ENCODE results near the gene BCR.

The BCR gene

GRCh38 chr22:23251445-23252093 is 71.3 kb downstream of the BCR start:
- peaks cover 22% of the 10 kb centered on the region for H3K4me1 ChIP-seq (ENCODE audit: control insufficient read depth, insufficient read depth, low read length, poor library complexity, severe bottlenecking)
- H3K4me3 ChIP-seq (ENCODE audit: insufficient read depth, low read depth, low read length, poor library complexity, severe bottlenecking): no peak overlapping the region
- H3K9me3 ChIP-seq (ENCODE audit: control insufficient read depth, low read length): no peaks in the 10 kb centered on the region
- H3K27ac ChIP-seq (ENCODE audit: insufficient read depth, low read length, poor library complexity, severe bottlenecking): no peak overlapping the region
- no peak for DNase-seq
- peaks cover 14% of the 10 kb centered on the region for H3K36me3 ChIP-seq (ENCODE audit: control insufficient read depth, insufficient read depth, low read length)
- H3K27me3 ChIP-seq (replicated peaks; ENCODE audit: control insufficient read depth, insufficient read depth, low read length, poor library complexity, severe bottlenecking): no peaks in the 10 kb centered on the region

GRCh38 chr22:23253475-23254055 is 73.3 kb downstream of the BCR start:
- Histone ChIP-seq H3K4me1 (ENCODE audit: control insufficient read depth, insufficient read depth, low read length, poor library complexity, severe bottlenecking) (peaks cover 14% of the 10 kb centered on the region), H3K36me3 (ENCODE audit: control insufficient read depth, insufficient read depth, low read length) (peaks cover 28% of the 10 kb centered on the region), H3K27ac (ENCODE audit: insufficient read depth, low read length, poor library complexity, severe bottlenecking) (no peak overlapping the region), H3K9me3 (ENCODE audit: control insufficient read depth, low read length) (no peaks in the 10 kb centered on the region), H3K27me3 (replicated peaks; ENCODE audit: control insufficient read depth, insufficient read depth, low read length, poor library complexity, severe bottlenecking) (no peaks in the 10 kb centered on the region), H3K4me3 (ENCODE audit: insufficient read depth, low read depth, low read length, poor library complexity, severe bottlenecking) (no peak overlapping the region)
- no peak for DNase-seq

- Histone ChIP-seq H3K4me3 (ENCODE audit: insufficient read depth, low read depth, low read length, poor library complexity, severe bottlenecking) (no peak overlapping the region), H3K27me3 (replicated peaks; ENCODE audit: control insufficient read depth, insufficient read depth, low read length, poor library complexity, severe bottlenecking) (no peaks in the 10 kb centered on the region), H3K36me3 (ENCODE audit: control insufficient read depth, insufficient read depth, low read length) (peaks cover 29% of the 10 kb centered on the region), H3K4me1 (ENCODE audit: control insufficient read depth, insufficient read depth, low read length, poor library complexity, severe bottlenecking) (no peaks in the 10 kb centered on the region), H3K27ac (ENCODE audit: insufficient read depth, low read length, poor library complexity, severe bottlenecking) (no peak overlapping the region), H3K9me3 (ENCODE audit: control insufficient read depth, low read length) (no peaks in the 10 kb centered on the region)
- DNase-seq: no peak
Observed at GRCh38 chr22:23255506-23256170, 75.3 kb downstream of the BCR start.

- Histone ChIP-seq H3K4me1 (ENCODE audit: control insufficient read depth, insufficient read depth, low read length, poor library complexity, severe bottlenecking) (no peaks in the 10 kb centered on the region), H3K36me3 (ENCODE audit: control insufficient read depth, insufficient read depth, low read length) (peaks cover 36% of the 10 kb centered on the region), H3K27me3 (replicated peaks; ENCODE audit: control insufficient read depth, insufficient read depth, low read length, poor library complexity, severe bottlenecking) (no peaks in the 10 kb centered on the region), H3K27ac (ENCODE audit: insufficient read depth, low read length, poor library complexity, severe bottlenecking) (no peak overlapping the region), H3K9me3 (ENCODE audit: control insufficient read depth, low read length) (no peaks in the 10 kb centered on the region), H3K4me3 (ENCODE audit: insufficient read depth, low read depth, low read length, poor library complexity, severe bottlenecking) (no peak overlapping the region)
- no peak for DNase-seq
Observed at GRCh38 chr22:23256171-23256932, 76.0 kb downstream of the BCR start.

- no peaks in the 10 kb centered on the region for H3K9me3 ChIP-seq (ENCODE audit: control insufficient read depth, low read length)
- H3K27ac ChIP-seq (ENCODE audit: insufficient read depth, low read length, poor library complexity, severe bottlenecking): no peak overlapping the region
- no peaks in the 10 kb centered on the region for H3K27me3 ChIP-seq (replicated peaks; ENCODE audit: control insufficient read depth, insufficient read depth, low read length, poor library complexity, severe bottlenecking)
- H3K36me3 ChIP-seq (ENCODE audit: control insufficient read depth, insufficient read depth, low read length): peaks cover 42% of the 10 kb centered on the region
- no peak for DNase-seq
- no peaks in the 10 kb centered on the region for H3K4me1 ChIP-seq (ENCODE audit: control insufficient read depth, insufficient read depth, low read length, poor library complexity, severe bottlenecking)
- no peak overlapping the region for H3K4me3 ChIP-seq (ENCODE audit: insufficient read depth, low read depth, low read length, poor library complexity, severe bottlenecking)
Observed at GRCh38 chr22:23256986-23257888, 76.9 kb downstream of the BCR start.

GRCh38 chr22:23257889-23258825 is 77.8 kb downstream of the BCR start:
- H3K9me3 ChIP-seq (ENCODE audit: control insufficient read depth, low read length): no peaks in the 10 kb centered on the region
- H3K4me3 ChIP-seq (ENCODE audit: insufficient read depth, low read depth, low read length, poor library complexity, severe bottlenecking): no peak overlapping the region
- H3K27ac ChIP-seq (ENCODE audit: insufficient read depth, low read length, poor library complexity, severe bottlenecking): no peak overlapping the region
- peaks cover 52% of the 10 kb centered on the region for H3K36me3 ChIP-seq (ENCODE audit: control insufficient read depth, insufficient read depth, low read length)
- DNase-seq: no peak
- no peaks in the 10 kb centered on the region for H3K4me1 ChIP-seq (ENCODE audit: control insufficient read depth, insufficient read depth, low read length, poor library complexity, severe bottlenecking)
- H3K27me3 ChIP-seq (replicated peaks; ENCODE audit: control insufficient read depth, insufficient read depth, low read length, poor library complexity, severe bottlenecking): no peaks in the 10 kb centered on the region

GRCh38 chr22:23258826-23259170 is 78.5 kb downstream of the BCR start:
- peaks cover 54% of the 10 kb centered on the region for H3K36me3 ChIP-seq (ENCODE audit: control insufficient read depth, insufficient read depth, low read length)
- H3K27ac ChIP-seq (ENCODE audit: insufficient read depth, low read length, poor library complexity, severe bottlenecking): no peak overlapping the region
- H3K27me3 ChIP-seq (replicated peaks; ENCODE audit: control insufficient read depth, insufficient read depth, low read length, poor library complexity, severe bottlenecking): no peaks in the 10 kb centered on the region

GRCh38 chr22:23259916-23260644 is 79.8 kb downstream of the BCR start:
- no peaks in the 10 kb centered on the region for H3K9me3 ChIP-seq (ENCODE audit: control insufficient read depth, low read length)
- H3K4me1 ChIP-seq (ENCODE audit: control insufficient read depth, insufficient read depth, low read length, poor library complexity, severe bottlenecking): no peaks in the 10 kb centered on the region
- no peak overlapping the region for H3K27ac ChIP-seq (ENCODE audit: insufficient read depth, low read length, poor library complexity, severe bottlenecking)
- H3K4me3 ChIP-seq (ENCODE audit: insufficient read depth, low read depth, low read length, poor library complexity, severe bottlenecking): no peak overlapping the region
- DNase-seq: no peak
- peaks cover 57% of the 10 kb centered on the region for H3K36me3 ChIP-seq (ENCODE audit: control insufficient read depth, insufficient read depth, low read length)
- H3K27me3 ChIP-seq (replicated peaks; ENCODE audit: control insufficient read depth, insufficient read depth, low read length, poor library complexity, severe bottlenecking): no peaks in the 10 kb centered on the region

More at GRCh38 chr22:23258826-23259170, 78.5 kb downstream of the BCR start:
- H3K9me3 ChIP-seq (ENCODE audit: control insufficient read depth, low read length): no peaks in the 10 kb centered on the region
- DNase-seq: no peak
- H3K4me1 ChIP-seq (ENCODE audit: control insufficient read depth, insufficient read depth, low read length, poor library complexity, severe bottlenecking): no peaks in the 10 kb centered on the region
- H3K4me3 ChIP-seq (ENCODE audit: insufficient read depth, low read depth, low read length, poor library complexity, severe bottlenecking): no peak overlapping the region

Measured in effector memory CD4-positive, alpha-beta T cell (primary cell).